Hepatocyte (in vitro differentiated cells): Measurements from ENCODE around the gene BARX1.

Experiments used
- EZH2 ChIP-seq: fragments of 200-600 bp; sonication (generic); IDR thresholded peaks from 2 replicates; pipeline ENCODE4 v1.6.1; 2016; ENCODE audit warnings: antibody characterized with exemption, mild to moderate bottlenecking, borderline replicate concordance
- TF ChIP-seq, protein P1 (sequence below): fragments of 200-600 bp; sonication (generic); IDR thresholded peaks from 2 replicates; pipeline ENCODE4 v1.5.1; 2016; ENCODE audit warnings: antibody characterized with exemption, mild to moderate bottlenecking; ENCODE audit not compliant: poor library complexity

- no peak for TF ChIP-seq EZH2
- TF ChIP-seq, protein P1, sequence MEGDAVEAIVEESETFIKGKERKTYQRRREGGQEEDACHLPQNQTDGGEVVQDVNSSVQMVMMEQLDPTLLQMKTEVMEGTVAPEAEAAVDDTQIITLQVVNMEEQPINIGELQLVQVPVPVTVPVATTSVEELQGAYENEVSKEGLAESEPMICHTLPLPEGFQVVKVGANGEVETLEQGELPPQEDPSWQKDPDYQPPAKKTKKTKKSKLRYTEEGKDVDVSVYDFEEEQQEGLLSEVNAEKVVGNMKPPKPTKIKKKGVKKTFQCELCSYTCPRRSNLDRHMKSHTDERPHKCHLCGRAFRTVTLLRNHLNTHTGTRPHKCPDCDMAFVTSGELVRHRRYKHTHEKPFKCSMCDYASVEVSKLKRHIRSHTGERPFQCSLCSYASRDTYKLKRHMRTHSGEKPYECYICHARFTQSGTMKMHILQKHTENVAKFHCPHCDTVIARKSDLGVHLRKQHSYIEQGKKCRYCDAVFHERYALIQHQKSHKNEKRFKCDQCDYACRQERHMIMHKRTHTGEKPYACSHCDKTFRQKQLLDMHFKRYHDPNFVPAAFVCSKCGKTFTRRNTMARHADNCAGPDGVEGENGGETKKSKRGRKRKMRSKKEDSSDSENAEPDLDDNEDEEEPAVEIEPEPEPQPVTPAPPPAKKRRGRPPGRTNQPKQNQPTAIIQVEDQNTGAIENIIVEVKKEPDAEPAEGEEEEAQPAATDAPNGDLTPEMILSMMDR: no peak
Observed at GRCh38 chr9:93976973-93977372, 21.8 kb upstream of the BARX1 start.
